Measurements from ENCODE around the gene RPUSD4.

The RPUSD4 gene

DNA sequence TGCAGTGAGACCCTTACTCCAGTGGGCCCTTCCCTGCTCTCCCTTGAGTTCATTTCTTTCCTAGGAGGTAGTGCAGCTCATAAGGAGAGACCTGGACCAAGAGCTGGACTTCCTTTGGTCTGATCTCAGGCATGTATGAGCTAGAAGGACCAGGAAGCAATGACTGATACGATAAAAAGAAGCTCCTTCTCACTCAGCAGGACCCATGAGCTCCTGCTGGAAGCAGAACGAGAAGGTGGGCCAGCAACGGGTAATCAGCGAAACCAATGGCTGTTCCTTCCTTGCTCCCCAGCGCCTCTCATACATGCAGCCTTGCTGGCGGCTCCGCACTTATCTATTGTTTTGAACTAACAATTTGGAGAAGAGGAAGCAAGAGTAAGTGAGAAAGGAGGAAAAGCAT is 56.8 kb downstream of the RPUSD4 start:
- no peak for DNase-seq

DNA sequence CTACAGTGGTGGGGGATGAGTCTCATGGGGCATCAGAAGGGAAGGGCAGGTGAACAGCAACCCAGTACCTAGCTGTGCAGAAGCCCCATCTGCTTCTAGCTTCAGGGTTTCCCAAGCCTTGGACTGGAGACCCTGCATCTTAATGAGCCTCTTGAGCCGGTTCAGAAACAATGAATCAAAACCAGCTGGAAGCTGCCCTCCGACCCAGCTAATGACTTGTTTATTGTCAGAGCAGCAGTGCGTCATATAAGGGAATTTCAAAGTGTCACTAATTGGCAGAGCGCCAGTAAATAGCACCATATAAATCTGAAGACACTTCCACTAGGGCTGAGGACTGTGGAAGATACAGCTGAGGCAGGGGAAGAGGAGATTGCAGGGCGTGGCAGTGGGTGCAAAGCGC is 57.5 kb downstream of the RPUSD4 start:
- DNase-seq, result no peak

DNA sequence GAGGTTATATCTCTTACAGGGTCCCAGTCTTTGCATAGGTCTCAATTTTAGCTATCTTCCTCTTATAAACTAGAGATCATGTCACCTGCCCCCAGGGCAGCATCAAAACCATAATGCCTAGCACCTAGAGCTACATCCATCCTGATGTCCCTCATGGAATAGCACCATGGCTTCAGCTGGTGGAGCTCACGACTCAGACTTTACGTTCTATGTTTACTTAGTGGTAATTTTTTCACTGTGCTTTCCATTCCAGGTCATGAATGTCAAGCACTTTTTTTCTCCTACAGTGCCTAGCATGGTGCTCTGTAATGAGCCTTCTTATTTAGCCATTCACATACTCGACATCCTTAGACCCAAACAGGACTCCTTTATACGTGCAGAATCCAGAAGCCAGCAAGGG is 58.4 kb downstream of the RPUSD4 start:
- no peak for DNase-seq

DNA sequence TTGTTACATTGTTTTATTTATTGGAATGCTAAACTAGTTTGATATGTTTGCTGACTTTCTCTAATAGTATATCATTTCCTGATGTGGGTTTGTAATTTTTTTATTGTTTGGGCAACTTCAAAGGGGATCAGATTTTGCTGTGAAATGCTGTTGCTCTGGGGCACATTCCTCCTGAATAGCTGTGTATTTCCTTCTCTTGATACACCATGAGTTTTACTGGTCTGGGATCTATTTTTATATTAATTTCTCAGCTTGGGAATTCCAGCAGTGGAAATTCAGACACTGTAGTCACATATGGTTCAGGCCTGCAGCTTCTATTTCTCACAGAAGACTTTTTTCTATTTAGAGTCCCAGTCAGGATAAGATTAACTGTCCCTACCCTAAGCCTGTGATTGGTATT is 58.9 kb downstream of the RPUSD4 start:
- no peak for DNase-seq

DNA sequence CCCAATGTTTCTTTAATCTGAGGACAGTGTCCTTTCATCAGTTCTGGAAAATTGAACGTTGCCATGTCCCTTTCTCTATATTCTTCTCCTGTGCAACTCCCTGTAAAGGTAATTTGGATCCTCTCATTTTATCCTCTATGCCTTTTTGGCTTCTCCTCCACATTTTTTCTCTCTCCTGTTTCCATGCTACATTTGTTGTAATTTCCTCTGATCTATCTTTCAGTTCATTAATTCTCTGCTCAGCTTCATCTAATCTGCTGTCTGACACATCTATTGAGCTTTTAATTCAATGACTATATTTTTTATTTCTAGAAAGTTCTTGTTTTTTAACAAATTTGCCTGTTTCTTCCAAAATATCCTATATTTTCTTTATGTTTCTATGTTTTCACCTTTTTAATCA is 59.3 kb downstream of the RPUSD4 start:
- DNase-seq, result no peak
